Inflammatory macrophage treated with lipopolysaccharide for 4 hours (primary cell): Measurements from ENCODE around the gene ZSCAN4.

Source experiments
- DNase-seq: peaks from one replicate; pipeline ENCODE4 v3.0.0-alpha.2; 2020

ZSCAN4 gene

DNA sequence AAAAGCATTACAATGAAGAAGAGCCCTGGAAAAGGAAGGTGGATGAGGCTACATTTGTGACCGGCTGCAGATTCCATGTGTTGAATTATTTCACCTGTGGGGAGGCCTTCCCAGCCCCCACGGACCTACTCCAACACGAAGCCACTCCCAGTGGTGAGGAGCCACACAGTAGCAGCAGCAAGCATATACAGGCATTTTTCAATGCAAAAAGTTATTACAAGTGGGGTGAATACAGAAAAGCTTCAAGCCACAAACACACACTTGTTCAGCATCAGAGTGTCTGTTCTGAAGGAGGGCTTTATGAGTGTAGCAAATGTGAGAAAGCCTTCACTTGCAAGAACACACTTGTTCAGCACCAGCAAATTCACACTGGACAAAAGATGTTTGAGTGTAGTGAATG lies 18.0 kb downstream of the ZSCAN4 start:
- no peak for DNase-seq

DNA sequence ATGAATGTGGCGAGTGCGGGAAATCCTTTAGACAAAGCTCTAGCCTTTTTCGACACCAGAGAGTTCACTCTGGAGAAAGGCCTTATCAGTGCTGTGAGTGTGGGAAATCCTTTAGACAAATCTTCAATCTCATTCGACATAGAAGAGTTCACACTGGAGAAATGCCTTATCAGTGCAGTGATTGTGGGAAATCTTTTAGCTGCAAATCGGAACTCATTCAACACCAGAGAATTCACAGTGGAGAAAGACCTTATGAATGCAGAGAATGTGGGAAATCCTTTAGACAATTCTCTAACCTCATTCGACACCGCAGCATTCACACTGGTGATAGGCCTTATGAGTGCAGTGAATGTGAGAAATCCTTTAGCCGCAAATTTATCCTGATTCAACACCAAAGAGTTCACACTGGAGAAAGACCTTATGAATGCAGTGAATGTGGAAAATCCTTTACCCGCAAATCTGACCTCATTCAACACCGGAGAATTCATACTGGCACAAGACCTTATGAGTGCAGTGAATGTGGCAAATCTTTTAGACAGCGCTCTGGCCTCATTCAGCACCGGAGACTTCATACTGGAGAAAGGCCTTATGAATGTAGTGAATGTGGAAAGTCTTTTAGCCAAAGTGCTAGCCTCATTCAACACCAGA lies 18.8 kb downstream of the ZSCAN4 start:
- DNase-seq: no peak

DNA sequence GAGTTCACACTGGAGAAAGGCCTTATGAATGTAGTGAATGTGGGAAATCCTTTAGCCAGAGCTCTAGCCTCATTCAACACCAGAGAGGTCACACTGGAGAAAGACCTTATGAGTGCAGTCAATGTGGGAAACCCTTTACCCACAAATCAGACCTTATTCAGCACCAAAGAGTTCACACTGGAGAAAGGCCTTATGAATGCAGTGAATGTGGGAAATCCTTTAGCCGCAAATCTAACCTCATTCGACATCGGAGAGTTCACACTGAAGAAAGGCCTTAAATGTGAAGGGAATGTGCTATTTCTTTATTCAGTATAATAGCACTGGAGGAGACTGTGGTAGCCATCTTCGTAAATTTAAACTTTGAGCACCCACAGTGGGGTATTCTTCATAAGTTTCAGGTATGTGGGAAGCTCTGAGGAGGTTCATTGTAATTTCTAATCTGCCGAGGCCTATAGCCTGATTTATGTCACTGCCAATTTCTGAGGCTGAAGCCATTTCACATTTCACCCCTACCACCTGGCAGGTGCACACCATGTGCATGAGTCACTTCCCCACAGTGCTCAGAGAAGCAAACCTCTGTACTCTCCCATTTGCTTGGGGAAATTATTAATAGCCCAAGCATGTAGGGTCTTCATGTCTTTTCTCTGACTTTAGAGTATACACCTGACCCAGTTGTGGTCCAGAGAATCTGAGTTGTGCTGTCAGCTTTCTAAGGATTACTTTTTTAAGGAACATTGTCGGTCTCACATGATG lies 19.5 kb downstream of the ZSCAN4 start:
- no peak for DNase-seq

DNA sequence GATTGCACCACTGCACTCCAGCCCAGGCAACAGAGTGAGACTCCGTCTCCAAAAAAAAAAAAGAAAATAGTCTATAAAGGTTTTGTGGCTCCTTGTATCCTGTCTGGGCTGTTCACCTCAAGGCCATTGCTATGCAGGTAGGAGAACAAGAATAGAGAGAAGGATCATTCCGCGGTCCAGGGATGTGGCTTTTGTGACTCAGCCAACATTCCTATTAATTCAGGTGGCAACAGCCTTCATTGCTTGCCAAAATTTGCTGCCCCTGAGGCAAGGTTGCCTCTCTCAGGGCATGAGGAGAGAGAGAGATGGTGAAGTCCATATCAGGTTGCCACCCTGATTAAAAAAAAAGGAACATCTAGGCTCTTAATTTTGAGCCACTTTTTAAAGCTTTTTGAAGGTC lies 21.0 kb downstream of the ZSCAN4 start:
- no peak for DNase-seq

DNA sequence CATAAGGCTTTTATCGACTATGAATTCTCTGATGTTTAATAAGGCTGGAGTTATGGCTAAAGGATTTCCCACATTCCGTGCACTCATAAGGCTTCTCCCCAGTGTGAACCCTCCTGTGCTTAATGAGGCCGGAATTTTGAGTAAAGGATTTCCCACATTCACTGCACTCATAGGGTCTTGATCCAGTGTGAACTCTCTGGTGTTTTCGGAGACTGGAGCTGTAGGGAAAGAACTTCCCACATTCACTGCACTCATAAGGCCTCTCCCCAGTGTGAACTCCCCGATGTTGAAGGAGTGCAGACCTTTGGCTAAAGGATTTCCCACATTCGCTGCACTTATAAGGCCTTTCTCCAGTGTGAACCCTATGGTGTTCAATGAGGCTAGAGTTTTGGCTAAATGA lies 32.9 kb downstream of the ZSCAN4 start:
- DNase-seq: no peak

DNA sequence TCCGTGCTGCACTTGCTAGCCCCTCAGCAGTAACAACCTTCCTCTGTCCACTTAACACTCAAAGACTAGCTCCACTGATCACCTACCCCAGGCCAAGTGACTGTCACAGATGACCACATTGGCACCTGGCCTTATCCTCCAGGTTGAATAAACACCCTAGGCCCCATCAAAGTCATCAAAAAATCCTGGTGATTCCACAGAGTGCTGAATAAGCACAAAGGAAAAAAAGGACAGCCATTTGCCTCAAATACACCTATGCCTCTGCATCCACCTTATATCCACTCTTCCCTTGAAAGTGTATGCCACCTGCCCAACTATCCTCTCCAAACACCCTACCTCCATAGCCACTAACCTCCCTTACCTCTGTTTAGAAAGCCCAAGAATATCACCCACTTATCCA lies 37.6 kb downstream of the ZSCAN4 start:
- DNase-seq: no peak

DNA sequence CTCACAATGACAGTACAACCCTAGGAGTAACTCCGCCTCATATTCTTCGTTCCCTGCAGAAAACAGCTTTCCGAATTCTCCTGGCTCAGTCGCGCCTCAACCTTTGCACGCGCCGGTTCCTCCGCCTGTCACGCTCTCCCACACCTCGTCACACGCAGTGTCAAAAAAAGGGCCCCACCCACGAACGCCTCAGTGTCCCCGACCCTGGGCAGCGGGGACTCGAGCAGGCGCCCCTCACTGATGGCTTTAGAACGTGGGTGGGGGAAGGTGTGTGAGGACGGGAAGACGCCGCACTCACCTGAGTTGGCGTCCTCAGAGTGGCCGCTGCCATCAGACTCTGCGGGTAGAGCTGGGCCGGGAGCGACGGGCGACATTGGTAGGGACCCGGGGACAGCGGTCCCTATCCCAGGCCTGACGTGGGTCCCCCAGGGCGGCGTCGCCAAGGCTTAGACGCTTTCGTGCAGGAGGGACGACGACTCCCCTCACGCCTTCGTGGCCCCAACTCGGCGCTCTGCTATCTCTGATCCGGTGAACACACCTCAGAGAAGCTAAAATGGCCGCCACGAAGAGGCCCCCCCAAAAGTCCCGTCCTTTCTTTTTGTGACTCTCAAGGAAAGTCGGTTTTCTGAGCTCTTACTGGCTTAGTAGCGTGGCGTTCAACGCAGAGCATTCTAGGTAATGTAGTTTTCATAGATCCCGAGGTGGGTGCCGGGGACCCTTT lies 40.1 kb downstream of the ZSCAN4 start, which contains the start of gene ZNF154:
Gene ZNF154, minus strand, starts transcription at position 564 of the 721 bp plus-strand sequence. Its CDS starts 233 bp downstream, at position 331.
- DNase-seq: no peak

DNA sequence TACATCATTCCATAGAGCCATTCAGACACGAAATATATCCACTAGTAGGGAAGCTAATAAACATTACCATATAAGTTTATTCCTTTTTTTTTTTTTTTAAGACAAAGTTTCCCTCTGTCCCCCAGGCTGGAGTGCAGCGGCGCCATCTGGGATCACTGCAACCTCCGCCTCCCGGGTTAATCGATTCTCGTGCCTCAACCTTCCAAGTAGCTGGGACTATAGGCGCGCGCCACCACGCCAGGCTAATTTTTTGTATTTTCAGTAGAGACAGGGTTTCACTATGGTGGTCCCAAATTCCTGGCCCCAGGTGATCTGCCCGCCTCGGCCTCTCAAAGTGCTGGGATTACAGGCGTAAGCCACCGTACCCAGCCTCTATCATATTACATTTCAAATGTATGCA lies 40.9 kb downstream of the ZSCAN4 start:
- DNase-seq: no peak

DNA sequence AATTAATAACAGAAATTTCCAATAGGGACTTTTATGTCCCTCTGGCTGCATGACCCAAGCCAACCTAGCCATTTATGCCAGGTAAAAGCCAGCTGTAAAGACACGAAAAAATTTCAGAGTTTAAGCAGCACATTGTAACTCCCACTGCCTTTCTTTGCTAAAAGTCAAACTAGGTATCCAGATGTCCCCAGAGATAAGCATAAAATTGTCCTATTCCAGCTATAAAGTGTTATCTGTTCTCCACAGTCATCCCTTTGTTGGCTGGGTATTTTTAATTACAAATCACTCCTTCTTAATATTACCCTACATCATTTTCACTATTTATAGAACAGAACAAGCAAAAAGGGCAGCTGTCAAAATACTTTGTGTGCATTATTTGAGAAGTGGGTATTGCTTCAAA lies 43.5 kb downstream of the ZSCAN4 start:
- no peak for DNase-seq

DNA sequence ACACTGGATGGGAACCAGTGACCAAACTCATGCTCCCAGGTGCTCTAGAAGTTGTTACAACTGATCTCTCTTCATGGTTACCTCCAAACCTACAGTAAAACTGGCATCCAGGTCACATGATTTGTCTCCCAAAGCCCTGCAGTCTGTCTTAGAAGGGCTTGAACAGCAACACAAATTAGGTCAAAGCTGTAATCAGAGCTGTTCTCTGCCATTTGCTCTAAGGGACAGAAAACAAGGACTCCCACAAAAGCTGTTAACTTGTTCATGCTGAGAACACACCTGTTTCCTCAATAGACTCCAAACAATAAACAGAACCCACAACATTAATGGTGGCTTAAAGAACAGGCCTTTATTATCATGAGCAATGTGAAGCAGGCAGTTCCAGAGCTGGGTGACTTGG lies 50.7 kb downstream of the ZSCAN4 start:
- DNase-seq: no peak

DNA sequence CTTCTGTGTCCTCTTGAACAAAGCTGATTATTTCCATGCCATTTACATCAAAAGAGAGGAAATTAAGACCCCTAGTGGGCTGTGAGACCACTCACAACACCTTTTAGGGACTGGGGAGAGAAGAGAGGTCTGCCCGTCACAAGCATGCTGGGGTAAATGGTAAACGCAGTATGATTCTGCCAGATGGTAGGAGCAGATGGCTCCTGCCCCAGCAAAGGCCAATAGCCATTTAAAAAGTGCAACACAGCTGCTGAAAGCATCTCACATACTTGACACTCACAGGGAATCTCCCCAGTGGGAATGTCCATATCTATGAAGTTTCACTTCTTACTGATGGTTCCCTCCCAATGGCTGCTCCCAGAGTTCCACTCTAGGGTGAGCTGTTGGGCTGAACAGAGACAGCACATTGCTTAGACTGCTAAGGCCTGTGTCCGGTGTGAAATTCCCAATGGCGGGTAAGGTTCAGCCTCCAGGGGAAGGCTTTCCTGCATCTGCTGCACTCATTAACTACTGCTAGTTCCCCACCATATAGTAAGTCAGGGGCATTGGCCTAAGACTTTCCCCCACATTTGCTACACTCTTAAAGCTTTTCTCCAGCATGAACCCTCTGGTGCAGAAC lies 51.3 kb downstream of the ZSCAN4 start:
- DNase-seq: no peak

DNA sequence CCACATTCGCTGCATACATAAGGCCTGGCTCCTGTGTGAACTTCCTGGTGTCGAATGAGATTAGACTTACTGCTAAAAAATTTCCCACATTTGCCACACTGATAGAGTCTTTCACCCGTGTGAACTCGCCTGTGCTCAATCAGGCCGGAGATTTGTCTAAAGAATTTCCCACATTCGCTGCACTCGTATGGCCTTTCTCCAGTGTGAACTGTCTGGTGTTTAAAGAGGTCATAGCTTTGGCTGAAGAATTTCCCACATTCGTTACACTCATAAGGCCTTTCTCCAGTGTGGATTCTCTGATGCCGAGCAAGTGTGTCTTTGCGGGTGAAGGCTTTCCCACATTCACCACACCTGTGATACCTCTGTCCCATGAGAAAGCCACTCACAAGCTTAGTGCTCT lies 52.1 kb downstream of the ZSCAN4 start:
- no peak for DNase-seq
